Measurements from ENCODE around the gene ELK4.

The ELK4 gene

DNA sequence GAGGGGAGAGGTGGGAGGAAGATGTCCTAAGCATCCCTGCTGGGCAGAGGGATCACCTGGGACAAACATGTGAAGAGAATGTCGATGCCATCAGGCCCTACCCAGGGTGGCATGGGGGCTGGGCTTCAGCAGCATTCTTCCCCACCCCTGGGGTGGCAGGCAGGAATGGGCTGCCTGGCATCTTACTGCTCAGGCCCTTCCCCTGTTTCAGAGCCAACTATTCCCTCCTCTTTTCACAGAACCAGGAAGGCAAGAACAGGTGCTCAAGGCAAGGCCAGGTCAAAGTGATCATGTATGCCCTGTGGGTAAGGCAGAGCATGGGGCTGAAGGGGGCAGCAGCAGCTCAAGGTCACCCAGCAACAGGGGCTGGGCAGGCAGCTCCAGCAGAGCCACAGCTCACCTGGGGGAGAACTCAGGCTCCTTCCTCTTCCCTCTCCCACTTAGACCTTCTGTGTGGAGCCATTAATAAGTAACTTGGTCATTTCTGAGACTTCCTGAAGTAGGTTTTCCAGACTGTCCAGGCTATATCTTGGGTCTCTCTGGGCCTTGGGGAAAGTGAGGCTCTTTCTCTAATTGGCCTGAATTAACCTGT lies 56.4 kb downstream of the ELK4 start:
- Histone ChIP-seq H3K9me3 (ENCODE audit: control insufficient read depth, insufficient read depth, low read length) (no peaks in the 10 kb centered on the region), H3K9ac (ENCODE audit: low read depth, low read length) (no peak overlapping the region), H3K4me1 (ENCODE audit: control insufficient read depth, insufficient read depth, low read length) (peaks cover 11% of the 10 kb centered on the region), H3K36me3 (ENCODE audit: control insufficient read depth, insufficient read depth, low read length) (no peaks in the 10 kb centered on the region), H3K27me3 (ENCODE audit: control insufficient read depth, insufficient read depth, low read length) (peaks cover 61% of the 10 kb centered on the region), H3K4me3 (ENCODE audit: low read depth, low read length) (no peak overlapping the region)

DNA sequence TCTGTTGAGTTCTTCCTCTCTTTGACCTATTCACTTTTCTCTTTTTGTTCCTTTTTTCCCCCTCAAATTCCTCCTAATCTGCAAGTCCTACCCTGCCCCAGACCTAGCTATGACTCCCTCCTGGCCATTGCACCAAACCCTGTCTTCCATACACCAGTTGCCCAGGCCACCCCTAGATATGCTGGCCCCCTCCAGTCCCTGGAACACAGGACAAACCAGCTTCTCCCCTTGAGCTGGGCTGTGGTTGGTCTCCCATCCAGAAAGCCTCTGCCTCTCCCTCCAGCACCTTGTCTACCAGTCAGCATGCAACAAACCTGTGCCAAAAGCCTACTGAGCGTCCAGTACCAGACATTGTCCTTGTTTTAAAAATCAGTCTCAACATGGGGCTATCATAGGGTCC lies 59.4 kb downstream of the ELK4 start:
- Histone ChIP-seq H3K27me3 (ENCODE audit: control insufficient read depth, insufficient read depth, low read length) (peaks cover 71% of the 10 kb centered on the region), H3K4me3 (ENCODE audit: low read depth, low read length) (no peak overlapping the region), H3K4me1 (ENCODE audit: control insufficient read depth, insufficient read depth, low read length) (peaks cover 9% of the 10 kb centered on the region), H3K9me3 (ENCODE audit: control insufficient read depth, insufficient read depth, low read length) (no peaks in the 10 kb centered on the region), H3K36me3 (ENCODE audit: control insufficient read depth, insufficient read depth, low read length) (no peaks in the 10 kb centered on the region), H3K9ac (ENCODE audit: low read depth, low read length) (no peak overlapping the region)

DNA sequence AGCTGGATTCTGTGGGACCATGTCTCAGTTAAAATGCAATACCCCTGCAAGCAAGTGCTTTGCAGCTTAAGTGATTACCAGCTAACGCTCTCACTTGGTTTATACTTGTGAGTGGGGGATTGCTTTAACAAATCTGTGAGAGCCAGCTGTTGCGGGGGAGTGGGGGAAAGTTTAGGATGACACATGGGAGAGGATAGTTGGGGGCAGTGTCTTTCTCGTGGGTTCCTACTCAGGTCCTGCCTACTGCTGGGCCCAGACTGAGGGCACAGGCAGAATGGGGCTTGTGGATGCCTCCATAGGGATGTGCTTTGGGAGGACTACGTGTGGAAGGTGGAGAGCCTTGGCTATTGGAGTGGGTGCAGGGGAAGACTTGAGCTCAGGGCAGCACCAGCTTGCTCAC lies 60.1 kb downstream of the ELK4 start:
- Histone ChIP-seq H3K4me3 (ENCODE audit: low read depth, low read length) (no peak overlapping the region), H3K9ac (ENCODE audit: low read depth, low read length) (peak overlapping the region; percentile 24), H3K4me1 (ENCODE audit: control insufficient read depth, insufficient read depth, low read length) (peaks cover 9% of the 10 kb centered on the region), H3K27me3 (ENCODE audit: control insufficient read depth, insufficient read depth, low read length) (peaks cover 71% of the 10 kb centered on the region), H3K36me3 (ENCODE audit: control insufficient read depth, insufficient read depth, low read length) (no peaks in the 10 kb centered on the region), H3K9me3 (ENCODE audit: control insufficient read depth, insufficient read depth, low read length) (no peaks in the 10 kb centered on the region)

DNA sequence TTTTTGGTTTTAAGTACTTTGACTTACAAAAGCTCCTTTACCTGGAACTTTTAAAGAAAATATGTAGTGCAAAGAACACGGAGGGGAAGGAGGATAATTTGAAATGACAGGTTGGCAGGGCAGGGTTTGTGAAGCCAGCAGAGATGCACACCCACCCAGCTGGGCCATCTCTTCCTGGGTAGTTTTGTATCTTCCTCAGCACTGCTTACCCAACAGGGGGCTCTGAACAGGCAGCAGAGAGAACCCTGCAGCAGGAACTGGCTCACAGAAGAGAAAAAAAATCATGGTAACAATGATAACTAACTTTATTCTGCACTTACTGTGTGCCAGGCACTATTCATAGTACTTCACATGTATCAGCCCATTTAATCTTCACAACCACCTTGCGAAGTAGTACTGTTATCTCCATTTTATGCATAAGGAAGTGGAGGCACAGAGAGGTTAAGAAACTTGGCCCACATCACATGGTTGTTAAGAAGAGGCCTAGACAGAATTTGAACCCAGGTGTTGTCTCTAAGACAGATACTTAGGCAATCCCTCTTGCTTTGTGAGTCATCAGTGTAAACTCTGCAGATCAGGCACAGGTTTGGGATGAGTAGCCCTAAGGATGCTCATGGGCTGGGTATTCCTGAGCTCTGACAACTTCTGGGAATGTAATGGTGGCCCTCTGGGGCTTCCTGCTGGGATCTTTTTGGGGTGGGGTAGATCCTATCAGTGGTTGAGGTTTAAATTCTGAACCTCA lies 60.8 kb downstream of the ELK4 start:
- Histone ChIP-seq H3K9ac (ENCODE audit: low read depth, low read length) (no peak overlapping the region), H3K4me3 (ENCODE audit: low read depth, low read length) (no peak overlapping the region), H3K36me3 (ENCODE audit: control insufficient read depth, insufficient read depth, low read length) (no peaks in the 10 kb centered on the region), H3K9me3 (ENCODE audit: control insufficient read depth, insufficient read depth, low read length) (no peaks in the 10 kb centered on the region), H3K4me1 (ENCODE audit: control insufficient read depth, insufficient read depth, low read length) (peaks cover 9% of the 10 kb centered on the region), H3K27me3 (ENCODE audit: control insufficient read depth, insufficient read depth, low read length) (peaks cover 73% of the 10 kb centered on the region)

DNA sequence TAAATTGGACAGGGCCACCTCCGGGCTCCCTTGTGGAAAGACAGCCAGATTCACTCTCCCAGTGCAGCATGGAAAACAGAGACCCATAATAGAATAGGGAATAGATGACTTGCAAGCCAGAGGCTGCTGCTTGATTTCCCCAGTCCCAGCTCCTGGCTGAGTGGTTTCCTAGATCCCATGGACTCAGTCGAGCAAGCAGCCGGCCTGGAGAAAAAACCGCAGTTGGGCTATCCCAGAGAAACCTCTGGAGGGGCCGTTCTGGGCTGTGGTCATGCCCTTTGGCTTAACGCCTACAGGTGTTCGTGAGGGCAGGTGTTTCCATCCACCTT lies 61.7 kb downstream of the ELK4 start:
- Histone ChIP-seq H3K9ac (ENCODE audit: low read depth, low read length) (no peak overlapping the region), H3K4me1 (ENCODE audit: control insufficient read depth, insufficient read depth, low read length) (peaks cover 9% of the 10 kb centered on the region), H3K27me3 (ENCODE audit: control insufficient read depth, insufficient read depth, low read length) (peaks cover 74% of the 10 kb centered on the region), H3K9me3 (ENCODE audit: control insufficient read depth, insufficient read depth, low read length) (no peaks in the 10 kb centered on the region), H3K36me3 (ENCODE audit: control insufficient read depth, insufficient read depth, low read length) (no peaks in the 10 kb centered on the region), H3K4me3 (ENCODE audit: low read depth, low read length) (no peak overlapping the region)

DNA sequence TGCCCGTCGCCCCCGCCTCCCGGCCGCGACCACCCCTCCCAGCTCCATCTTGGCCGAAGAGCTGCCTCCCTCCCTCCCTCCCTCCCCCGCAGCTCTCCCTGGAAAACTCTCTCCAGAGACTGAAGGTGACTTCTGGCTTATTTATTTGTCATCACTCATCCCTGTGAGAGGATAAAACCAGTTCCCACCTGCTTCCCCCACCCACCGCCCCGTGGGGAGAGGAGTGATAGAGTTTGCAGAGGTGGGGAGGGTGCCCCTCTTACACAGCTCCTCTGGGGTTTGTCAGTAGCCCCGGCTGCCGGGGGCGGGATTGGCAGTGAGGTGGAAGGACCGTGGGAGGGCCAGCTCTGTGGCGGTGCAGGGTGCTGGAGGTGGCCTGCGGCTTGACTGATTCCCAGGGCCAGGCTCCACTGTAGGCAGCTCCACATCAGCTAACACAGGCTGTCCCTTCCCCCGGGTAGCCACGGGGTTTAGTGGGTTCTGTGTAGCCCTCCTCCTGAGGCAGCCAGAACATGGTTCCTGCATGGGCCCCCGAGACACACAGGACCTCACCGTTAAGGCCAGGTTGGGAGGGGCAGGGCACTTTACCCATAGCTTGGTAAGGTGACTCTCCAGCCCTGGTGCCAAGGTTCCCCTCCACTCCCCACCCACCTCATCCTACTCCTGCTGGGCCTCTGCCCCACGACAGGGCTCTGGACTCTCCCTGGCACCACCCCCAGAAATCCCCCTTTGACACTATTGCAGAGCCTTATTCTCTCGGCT lies 62.2 kb downstream of the ELK4 start:
- H3K36me3 ChIP-seq (ENCODE audit: control insufficient read depth, insufficient read depth, low read length), result no peaks in the 10 kb centered on the region
- peaks cover 9% of the 10 kb centered on the region for H3K4me1 ChIP-seq (ENCODE audit: control insufficient read depth, insufficient read depth, low read length)
- no peak overlapping the region for H3K9ac ChIP-seq (ENCODE audit: low read depth, low read length)
- peaks cover 72% of the 10 kb centered on the region for H3K27me3 ChIP-seq (ENCODE audit: control insufficient read depth, insufficient read depth, low read length)
- no peaks in the 10 kb centered on the region for H3K9me3 ChIP-seq (ENCODE audit: control insufficient read depth, insufficient read depth, low read length)
- peak overlapping the region; percentile 78 for H3K4me3 ChIP-seq (ENCODE audit: low read depth, low read length)

DNA sequence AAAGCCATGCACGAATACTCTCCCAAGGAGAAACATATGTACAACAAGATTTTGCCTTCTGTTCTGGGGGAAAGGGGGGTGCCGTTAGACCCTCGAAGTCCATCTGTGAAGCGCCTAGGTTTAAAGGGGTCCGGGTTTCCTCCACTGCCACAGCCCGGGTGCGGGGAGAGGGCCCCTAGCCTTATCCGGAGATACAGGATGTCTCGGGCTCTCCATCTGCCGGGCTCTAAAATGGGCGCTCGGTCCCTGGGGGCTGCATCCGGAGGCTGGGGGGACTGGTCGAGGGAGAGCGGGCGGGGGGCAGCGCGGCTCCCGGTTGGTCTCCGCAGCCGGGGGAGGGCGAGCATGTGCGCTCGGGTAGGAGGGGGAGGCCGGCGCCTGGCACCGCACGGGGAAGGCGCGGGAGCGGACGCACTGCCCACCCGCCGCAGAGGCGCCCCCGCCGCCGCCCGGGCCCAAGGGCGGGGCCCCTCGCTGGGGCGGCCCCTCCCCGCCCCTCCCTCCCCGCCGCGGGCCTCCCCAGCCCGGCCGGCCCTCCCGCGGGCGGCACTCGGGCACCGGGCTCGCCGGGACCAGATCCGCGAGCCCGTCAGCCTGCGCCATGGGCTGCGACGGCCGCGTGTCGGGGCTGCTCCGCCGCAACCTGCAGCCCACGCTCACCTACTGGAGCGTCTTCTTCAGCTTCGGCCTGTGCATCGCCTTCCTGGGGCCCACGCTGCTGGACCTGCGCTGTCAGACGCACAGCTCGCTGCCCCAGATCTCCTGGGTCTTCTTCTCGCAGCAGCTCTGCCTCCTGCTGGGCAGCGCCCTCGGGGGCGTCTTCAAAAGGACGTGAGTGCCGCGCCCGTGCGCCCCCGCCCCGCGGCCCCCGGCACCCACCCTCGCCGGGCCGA lies 63.1 kb downstream of the ELK4 start:
- Histone ChIP-seq H3K9me3 (ENCODE audit: control insufficient read depth, insufficient read depth, low read length) (no peaks in the 10 kb centered on the region), H3K9ac (ENCODE audit: low read depth, low read length) (no peak overlapping the region), H3K36me3 (ENCODE audit: control insufficient read depth, insufficient read depth, low read length) (no peaks in the 10 kb centered on the region), H3K27me3 (ENCODE audit: control insufficient read depth, insufficient read depth, low read length) (peaks cover 72% of the 10 kb centered on the region), H3K4me1 (ENCODE audit: control insufficient read depth, insufficient read depth, low read length) (peaks cover 9% of the 10 kb centered on the region), H3K4me3 (ENCODE audit: low read depth, low read length) (peak overlapping the region; percentile 78)

DNA sequence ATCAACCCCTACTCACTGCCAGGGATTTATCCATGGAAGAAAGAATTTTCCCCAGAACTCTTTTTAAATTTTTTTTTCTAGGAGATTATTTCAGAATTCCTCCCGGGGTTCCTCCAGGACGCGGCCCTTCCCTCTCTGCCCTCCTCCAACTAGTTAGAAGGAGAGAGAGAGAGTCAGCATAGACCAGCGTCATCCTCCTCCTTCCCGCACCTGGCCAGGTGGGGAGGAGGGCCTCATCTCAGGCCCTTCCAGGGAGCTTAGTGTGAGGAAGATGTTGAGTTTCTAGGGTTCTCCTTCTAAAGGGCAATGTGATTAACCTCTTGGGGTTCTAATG lies 63.7 kb downstream of the ELK4 start:
- Histone ChIP-seq H3K9ac (ENCODE audit: low read depth, low read length) (no peak overlapping the region), H3K4me1 (ENCODE audit: control insufficient read depth, insufficient read depth, low read length) (peaks cover 9% of the 10 kb centered on the region), H3K4me3 (ENCODE audit: low read depth, low read length) (peak overlapping the region; percentile 26), H3K36me3 (ENCODE audit: control insufficient read depth, insufficient read depth, low read length) (no peaks in the 10 kb centered on the region), H3K27me3 (ENCODE audit: control insufficient read depth, insufficient read depth, low read length) (peaks cover 72% of the 10 kb centered on the region), H3K9me3 (ENCODE audit: control insufficient read depth, insufficient read depth, low read length) (no peaks in the 10 kb centered on the region)

DNA sequence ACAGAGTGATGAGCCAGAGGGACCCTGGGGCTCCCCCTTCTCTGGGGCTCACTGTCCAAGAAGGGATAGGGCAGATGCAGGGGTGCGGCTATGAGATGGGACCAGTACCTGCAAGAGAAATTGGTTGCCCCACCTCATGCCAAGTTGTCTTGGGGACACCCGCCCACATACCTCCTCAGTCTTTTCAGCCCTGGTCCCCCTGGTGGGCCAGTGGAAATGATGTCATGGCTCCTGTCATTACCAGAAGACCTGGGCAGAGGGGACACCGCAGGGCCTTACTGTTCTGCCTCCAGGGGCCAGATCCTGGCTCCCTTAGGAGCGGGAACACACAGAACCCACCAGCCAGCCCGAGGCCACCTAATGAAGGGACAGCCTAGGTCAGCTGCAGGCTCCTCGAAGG lies 64.1 kb downstream of the ELK4 start:
- peaks cover 9% of the 10 kb centered on the region for H3K4me1 ChIP-seq (ENCODE audit: control insufficient read depth, insufficient read depth, low read length)
- H3K27me3 ChIP-seq (ENCODE audit: control insufficient read depth, insufficient read depth, low read length), result peaks cover 70% of the 10 kb centered on the region
- no peaks in the 10 kb centered on the region for H3K9me3 ChIP-seq (ENCODE audit: control insufficient read depth, insufficient read depth, low read length)
- H3K9ac ChIP-seq (ENCODE audit: low read depth, low read length), result no peak overlapping the region
- H3K36me3 ChIP-seq (ENCODE audit: control insufficient read depth, insufficient read depth, low read length), result no peaks in the 10 kb centered on the region
- no peak overlapping the region for H3K4me3 ChIP-seq (ENCODE audit: low read depth, low read length)

DNA sequence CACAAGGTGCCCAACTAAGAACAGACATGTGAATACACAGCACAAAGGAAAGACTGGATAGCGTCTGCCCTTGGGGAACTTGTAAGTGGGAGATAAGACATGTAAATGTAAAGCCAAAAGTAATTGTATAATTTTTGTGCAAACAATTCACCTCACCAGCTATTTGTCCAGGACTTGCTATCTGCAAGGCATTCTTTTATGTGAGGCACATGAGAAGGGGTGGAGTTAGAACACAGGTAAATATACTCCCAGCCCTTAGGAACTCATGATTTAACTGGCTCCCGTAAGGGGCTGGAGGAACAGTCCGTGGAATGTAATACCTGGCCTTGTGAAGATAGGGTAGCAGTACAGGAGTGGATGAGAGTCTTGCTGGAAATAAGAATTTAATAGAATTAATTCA lies 66.0 kb downstream of the ELK4 start:
- Histone ChIP-seq H3K9me3 (ENCODE audit: control insufficient read depth, insufficient read depth, low read length) (peaks cover 3% of the 10 kb centered on the region), H3K4me3 (ENCODE audit: low read depth, low read length) (no peak overlapping the region), H3K4me1 (ENCODE audit: control insufficient read depth, insufficient read depth, low read length) (peaks cover 4% of the 10 kb centered on the region), H3K9ac (ENCODE audit: low read depth, low read length) (no peak overlapping the region), H3K27me3 (ENCODE audit: control insufficient read depth, insufficient read depth, low read length) (peaks cover 51% of the 10 kb centered on the region), H3K36me3 (ENCODE audit: control insufficient read depth, insufficient read depth, low read length) (no peaks in the 10 kb centered on the region)

DNA sequence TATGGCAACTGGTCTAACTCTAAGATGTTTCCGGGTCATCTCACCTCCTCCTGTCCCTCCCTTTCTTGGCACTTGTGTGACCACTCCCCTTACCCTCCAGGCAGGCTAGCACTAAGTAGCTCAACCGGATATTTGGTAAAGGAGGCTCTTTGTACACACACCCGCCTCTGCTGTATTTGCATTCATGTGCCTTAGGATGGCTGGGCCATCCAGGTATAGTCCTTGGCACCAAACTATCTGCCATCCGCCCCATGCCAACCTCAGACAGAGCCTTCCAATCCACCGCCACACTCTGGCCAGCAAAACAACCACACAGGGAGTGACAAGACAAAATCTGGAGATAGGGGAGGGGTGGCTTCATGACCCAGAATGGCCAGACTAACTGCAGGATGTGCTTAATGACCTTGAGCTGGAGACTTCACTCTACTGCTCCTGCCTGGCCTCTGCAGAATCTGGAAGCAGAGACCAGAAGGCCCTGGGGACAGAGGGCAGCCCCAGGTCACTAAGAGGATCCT lies 67.8 kb downstream of the ELK4 start:
- H3K4me1 ChIP-seq (ENCODE audit: control insufficient read depth, insufficient read depth, low read length), result peaks cover 4% of the 10 kb centered on the region
- H3K9me3 ChIP-seq (ENCODE audit: control insufficient read depth, insufficient read depth, low read length), result peaks cover 3% of the 10 kb centered on the region
- H3K36me3 ChIP-seq (ENCODE audit: control insufficient read depth, insufficient read depth, low read length), result no peaks in the 10 kb centered on the region
- H3K9ac ChIP-seq (ENCODE audit: low read depth, low read length), result no peak overlapping the region
- H3K4me3 ChIP-seq (ENCODE audit: low read depth, low read length), result no peak overlapping the region
- H3K27me3 ChIP-seq (ENCODE audit: control insufficient read depth, insufficient read depth, low read length), result peaks cover 34% of the 10 kb centered on the region
